Activated CD8-positive, alpha-beta memory T cell treated with anti-CD3 and anti-CD28 coated beads, Interleukin-2, amount 10 ng/mL, durations not matched to agents 7 days and 5 days (primary cell): ENCODE data around the gene GRID2. TPM values are rescaled to one million over a fixed set of nuclear protein-coding genes. Genes with fewer than 3 reads are reported as not detected.

Experiments used
- ATAC-seq: fragments of 150-1000 bp; cut with Tn5 transposase; one replicate; pipeline ENCODE4 v1.10.0; 2021; ENCODE audit warnings: moderate library complexity
- CTCF ChIA-PET: fragments of 350-600 bp; sonication (Branson Sonifier 250); formaldehyde crosslinking; loops from one replicate; lab custom pipeline; 2021; ENCODE audit warnings: antibody characterized with exemption; lab: Charles Lee
- DNase-seq: peaks from one replicate; pipeline ENCODE4 v3.0.0-alpha.2; 2020
- H3K27ac Mint-ChIP-seq: one replicate; pipeline ENCODE4 v1.8.0; 2021; ENCODE audit warnings: mild to moderate bottlenecking, mixed read lengths
- H3K27me3 Mint-ChIP-seq: one replicate; pipeline ENCODE4 v1.8.0; 2021; ENCODE audit warnings: mixed read lengths
- H3K36me3 Mint-ChIP-seq: one replicate; pipeline ENCODE4 v1.8.0; 2021; ENCODE audit warnings: mild to moderate bottlenecking, mixed read lengths
- H3K4me1 Mint-ChIP-seq: one replicate; pipeline ENCODE4 v1.8.0; 2021; ENCODE audit warnings: mixed read lengths
- H3K4me3 Mint-ChIP-seq: one replicate; pipeline ENCODE4 v1.8.0; 2021; ENCODE audit warnings: mild to moderate bottlenecking, moderate library complexity, mixed read lengths
- H3K9me3 Mint-ChIP-seq: one replicate; pipeline ENCODE4 v1.8.0; 2022; ENCODE audit warnings: low read depth, mixed read lengths
- total RNA-seq, 2 experiments: library from RNA; stranded (reverse); gene quantifications; one replicate each; pipeline ENCODE4 v1.2.3, GENCODE V29; 2021

Gene GRID2
- total RNA-seq, 2 experiments from 2014 or later, result not detected

GRCh38 chr4:93743022-93743421, 1439.3 kb downstream of the GRID2 start:
- Mint-ChIP-seq H3K27me3 (no peaks in the 10 kb centered on the region), H3K9me3 (no peaks in the 10 kb centered on the region), H3K4me1 (no peaks in the 10 kb centered on the region), H3K4me3 (no peak overlapping the region), H3K36me3 (no peaks in the 10 kb centered on the region), H3K27ac (no peak overlapping the region)
- DNase-seq, result no peak
- no peak for ATAC-seq
- CTCF ChIA-PET, result no interaction called here

- DNase-seq, result no peak
- H3K27me3 Mint-ChIP-seq, result no peaks in the 10 kb centered on the region
- CTCF ChIA-PET, result interaction anchor here (0.6 kb wide), 1 partner anchor 155 kb away, joined by 3 read pairs; no protein-coding TSS in a partner anchor
Measured at GRCh38 chr4:93743635-93744034, 1439.9 kb downstream of the GRID2 start.

GRCh38 chr4:93744961-93745360, 1441.2 kb downstream of the GRID2 start:
- H3K9me3 Mint-ChIP-seq, result no peaks in the 10 kb centered on the region
- CTCF ChIA-PET, result no interaction called here
- no peaks in the 10 kb centered on the region for H3K36me3 Mint-ChIP-seq
- no peak overlapping the region for H3K27ac Mint-ChIP-seq
- no peaks in the 10 kb centered on the region for H3K27me3 Mint-ChIP-seq
- no peak overlapping the region for H3K4me3 Mint-ChIP-seq
- ATAC-seq (no peak), DNase-seq (no peak)
- no peaks in the 10 kb centered on the region for H3K4me1 Mint-ChIP-seq

More at GRCh38 chr4:93743635-93744034, 1439.9 kb downstream of the GRID2 start:
- no peak overlapping the region for H3K4me3 Mint-ChIP-seq
- H3K36me3 Mint-ChIP-seq, result no peaks in the 10 kb centered on the region
- H3K4me1 Mint-ChIP-seq, result no peaks in the 10 kb centered on the region
- no peak overlapping the region for H3K27ac Mint-ChIP-seq
- H3K9me3 Mint-ChIP-seq, result no peaks in the 10 kb centered on the region
- ATAC-seq, result no peak

- Mint-ChIP-seq H3K4me3 (no peak overlapping the region), H3K4me1 (no peaks in the 10 kb centered on the region), H3K27me3 (no peaks in the 10 kb centered on the region), H3K9me3 (no peaks in the 10 kb centered on the region), H3K27ac (no peak overlapping the region), H3K36me3 (no peaks in the 10 kb centered on the region)
- CTCF ChIA-PET, result no interaction called here
- DNase-seq, result no peak
- no peak for ATAC-seq
Measured at GRCh38 chr4:93746031-93746430, 1442.3 kb downstream of the GRID2 start.

- CTCF ChIA-PET, result no interaction called here
- Mint-ChIP-seq H3K27ac (no peak overlapping the region), H3K4me3 (no peak overlapping the region), H3K9me3 (no peaks in the 10 kb centered on the region), H3K36me3 (no peaks in the 10 kb centered on the region), H3K27me3 (no peaks in the 10 kb centered on the region), H3K4me1 (no peaks in the 10 kb centered on the region)
- ATAC-seq (no peak), DNase-seq (no peak)
Measured at GRCh38 chr4:93747220-93747619, 1443.5 kb downstream of the GRID2 start.

- no peak for ATAC-seq
- Mint-ChIP-seq H3K36me3 (no peaks in the 10 kb centered on the region), H3K27me3 (no peaks in the 10 kb centered on the region), H3K27ac (no peak overlapping the region), H3K9me3 (no peaks in the 10 kb centered on the region), H3K4me3 (no peak overlapping the region), H3K4me1 (no peaks in the 10 kb centered on the region)
- no peak for DNase-seq
- CTCF ChIA-PET, result no interaction called here
Measured at GRCh38 chr4:93748373-93749291, 1444.9 kb downstream of the GRID2 start.

GRCh38 chr4:93749292-93749761, 1445.6 kb downstream of the GRID2 start:
- Mint-ChIP-seq H3K9me3 (no peaks in the 10 kb centered on the region), H3K4me1 (no peaks in the 10 kb centered on the region), H3K36me3 (no peaks in the 10 kb centered on the region), H3K27me3 (no peaks in the 10 kb centered on the region), H3K4me3 (no peak overlapping the region), H3K27ac (no peak overlapping the region)
- DNase-seq (no peak), ATAC-seq (no peak)
- CTCF ChIA-PET, result no interaction called here

GRCh38 chr4:93751411-93751810, 1447.6 kb downstream of the GRID2 start:
- CTCF ChIA-PET, result no interaction called here
- Mint-ChIP-seq H3K9me3 (no peaks in the 10 kb centered on the region), H3K27me3 (no peaks in the 10 kb centered on the region), H3K4me3 (no peak overlapping the region), H3K4me1 (no peaks in the 10 kb centered on the region), H3K27ac (no peak overlapping the region), H3K36me3 (no peaks in the 10 kb centered on the region)
- no peak for DNase-seq
- ATAC-seq, result no peak

GRCh38 chr4:93756101-93756500, 1452.3 kb downstream of the GRID2 start:
- DNase-seq, result no peak
- Mint-ChIP-seq H3K4me1 (no peaks in the 10 kb centered on the region), H3K36me3 (no peaks in the 10 kb centered on the region), H3K9me3 (no peaks in the 10 kb centered on the region), H3K4me3 (no peak overlapping the region), H3K27me3 (no peaks in the 10 kb centered on the region), H3K27ac (no peak overlapping the region)
- ATAC-seq, result no peak
- CTCF ChIA-PET, result no interaction called here

- no peak for ATAC-seq
Measured at GRCh38 chr4:93759506-93759905, 1455.7 kb downstream of the GRID2 start.

GRCh38 chr4:93760284-93760683, 1456.5 kb downstream of the GRID2 start:
- Mint-ChIP-seq H3K27ac (no peak overlapping the region), H3K27me3 (no peaks in the 10 kb centered on the region), H3K9me3 (no peaks in the 10 kb centered on the region), H3K4me3 (no peak overlapping the region), H3K36me3 (no peaks in the 10 kb centered on the region), H3K4me1 (no peaks in the 10 kb centered on the region)
- ATAC-seq (no peak), DNase-seq (no peak)
- CTCF ChIA-PET, result no interaction called here

More at GRCh38 chr4:93759506-93759905, 1455.7 kb downstream of the GRID2 start:
- CTCF ChIA-PET, result no interaction called here
- no peaks in the 10 kb centered on the region for H3K36me3 Mint-ChIP-seq
- H3K27me3 Mint-ChIP-seq, result no peaks in the 10 kb centered on the region
- DNase-seq, result no peak
- H3K27ac Mint-ChIP-seq, result no peak overlapping the region
- H3K4me3 Mint-ChIP-seq, result no peak overlapping the region
- H3K9me3 Mint-ChIP-seq, result no peaks in the 10 kb centered on the region
- no peaks in the 10 kb centered on the region for H3K4me1 Mint-ChIP-seq

- ATAC-seq (no peak), DNase-seq (no peak)
- Mint-ChIP-seq H3K4me3 (no peak overlapping the region), H3K9me3 (no peaks in the 10 kb centered on the region), H3K36me3 (no peaks in the 10 kb centered on the region), H3K27ac (no peak overlapping the region), H3K27me3 (no peaks in the 10 kb centered on the region), H3K4me1 (no peaks in the 10 kb centered on the region)
- CTCF ChIA-PET, result no interaction called here
Measured at GRCh38 chr4:93761286-93761685, 1457.5 kb downstream of the GRID2 start.

- no peak overlapping the region for H3K27ac Mint-ChIP-seq
- H3K9me3 Mint-ChIP-seq, result no peaks in the 10 kb centered on the region
- DNase-seq, result no peak
- H3K36me3 Mint-ChIP-seq, result no peaks in the 10 kb centered on the region
- no peaks in the 10 kb centered on the region for H3K4me1 Mint-ChIP-seq
- H3K4me3 Mint-ChIP-seq, result no peak overlapping the region
- H3K27me3 Mint-ChIP-seq, result no peaks in the 10 kb centered on the region
- CTCF ChIA-PET, result no interaction called here
- ATAC-seq, result no peak
Measured at GRCh38 chr4:93764639-93765246, 1461.0 kb downstream of the GRID2 start.

GRCh38 chr4:93767917-93768316, 1464.2 kb downstream of the GRID2 start:
- Mint-ChIP-seq H3K4me3 (no peak overlapping the region), H3K9me3 (no peaks in the 10 kb centered on the region), H3K27me3 (no peaks in the 10 kb centered on the region), H3K36me3 (no peaks in the 10 kb centered on the region), H3K27ac (no peak overlapping the region), H3K4me1 (no peaks in the 10 kb centered on the region)
- ATAC-seq (no peak), DNase-seq (no peak)
- CTCF ChIA-PET, result no interaction called here
